ENCODE measurements around the gene GOLGA8B.
"Not testable (repeated sequence)": the region's sequence is repeated elsewhere in the genome, so short reads cannot be mapped to it uniquely, and the experiment has no call there.

DNA sequence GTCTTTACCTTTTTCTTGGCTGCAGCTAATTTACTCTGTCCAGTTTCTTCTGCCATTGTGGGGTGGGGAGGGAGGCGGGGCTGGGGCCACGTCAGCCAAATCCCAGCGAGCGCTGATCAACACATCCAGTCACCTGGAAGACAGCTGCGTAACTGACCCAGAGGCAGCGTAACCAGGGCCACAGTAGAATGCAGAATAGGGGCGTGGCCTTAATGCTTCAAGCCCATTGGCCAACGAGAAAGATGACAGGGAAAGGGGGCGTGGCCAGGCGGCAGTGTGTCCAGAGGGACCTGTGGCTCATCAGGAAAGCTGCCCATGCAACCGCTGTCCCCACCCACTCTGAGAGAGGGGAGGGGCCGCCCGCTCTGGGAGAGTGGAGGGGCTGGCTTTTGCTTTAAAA lies 47.6 kb downstream of the GOLGA8B start:
- TF ChIP-seq, protein P1, sequence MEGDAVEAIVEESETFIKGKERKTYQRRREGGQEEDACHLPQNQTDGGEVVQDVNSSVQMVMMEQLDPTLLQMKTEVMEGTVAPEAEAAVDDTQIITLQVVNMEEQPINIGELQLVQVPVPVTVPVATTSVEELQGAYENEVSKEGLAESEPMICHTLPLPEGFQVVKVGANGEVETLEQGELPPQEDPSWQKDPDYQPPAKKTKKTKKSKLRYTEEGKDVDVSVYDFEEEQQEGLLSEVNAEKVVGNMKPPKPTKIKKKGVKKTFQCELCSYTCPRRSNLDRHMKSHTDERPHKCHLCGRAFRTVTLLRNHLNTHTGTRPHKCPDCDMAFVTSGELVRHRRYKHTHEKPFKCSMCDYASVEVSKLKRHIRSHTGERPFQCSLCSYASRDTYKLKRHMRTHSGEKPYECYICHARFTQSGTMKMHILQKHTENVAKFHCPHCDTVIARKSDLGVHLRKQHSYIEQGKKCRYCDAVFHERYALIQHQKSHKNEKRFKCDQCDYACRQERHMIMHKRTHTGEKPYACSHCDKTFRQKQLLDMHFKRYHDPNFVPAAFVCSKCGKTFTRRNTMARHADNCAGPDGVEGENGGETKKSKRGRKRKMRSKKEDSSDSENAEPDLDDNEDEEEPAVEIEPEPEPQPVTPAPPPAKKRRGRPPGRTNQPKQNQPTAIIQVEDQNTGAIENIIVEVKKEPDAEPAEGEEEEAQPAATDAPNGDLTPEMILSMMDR (IDR thresholded peaks at IDR 0.05; ENCODE audit: borderline replicate concordance, extremely low read depth, low read length, poor library complexity, severe bottlenecking) = not testable (repeated sequence)
- TF ChIP-seq EZH2 (IDR thresholded peaks at IDR 0.05; ENCODE audit: borderline replicate concordance, low read depth, low read length, severe bottlenecking) = not testable (repeated sequence)
